Measurements from ENCODE around the gene NTRK3.
"Not testable (repeated sequence)": the region's sequence is repeated elsewhere in the genome, so short reads cannot be mapped to it uniquely, and the experiment has no call there.

NTRK3 gene

DNA sequence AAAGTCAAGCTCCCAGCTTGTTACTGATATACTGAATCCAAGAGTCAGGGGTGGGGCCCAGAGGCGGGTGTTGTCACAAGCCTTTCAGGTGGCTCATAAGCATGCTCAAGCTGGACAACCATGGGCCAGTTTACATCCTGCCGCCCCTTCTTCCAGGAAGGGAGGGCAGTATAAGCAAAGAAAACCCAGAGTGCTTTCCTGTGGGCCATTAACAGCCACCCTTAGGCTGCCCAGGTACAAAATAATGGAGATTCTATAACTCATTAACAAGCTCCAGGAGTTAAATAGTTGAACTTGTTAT, 183.2 kb downstream of the NTRK3 start:
- DNase-seq (ENCODE audit: low spot score) = no peak

DNA sequence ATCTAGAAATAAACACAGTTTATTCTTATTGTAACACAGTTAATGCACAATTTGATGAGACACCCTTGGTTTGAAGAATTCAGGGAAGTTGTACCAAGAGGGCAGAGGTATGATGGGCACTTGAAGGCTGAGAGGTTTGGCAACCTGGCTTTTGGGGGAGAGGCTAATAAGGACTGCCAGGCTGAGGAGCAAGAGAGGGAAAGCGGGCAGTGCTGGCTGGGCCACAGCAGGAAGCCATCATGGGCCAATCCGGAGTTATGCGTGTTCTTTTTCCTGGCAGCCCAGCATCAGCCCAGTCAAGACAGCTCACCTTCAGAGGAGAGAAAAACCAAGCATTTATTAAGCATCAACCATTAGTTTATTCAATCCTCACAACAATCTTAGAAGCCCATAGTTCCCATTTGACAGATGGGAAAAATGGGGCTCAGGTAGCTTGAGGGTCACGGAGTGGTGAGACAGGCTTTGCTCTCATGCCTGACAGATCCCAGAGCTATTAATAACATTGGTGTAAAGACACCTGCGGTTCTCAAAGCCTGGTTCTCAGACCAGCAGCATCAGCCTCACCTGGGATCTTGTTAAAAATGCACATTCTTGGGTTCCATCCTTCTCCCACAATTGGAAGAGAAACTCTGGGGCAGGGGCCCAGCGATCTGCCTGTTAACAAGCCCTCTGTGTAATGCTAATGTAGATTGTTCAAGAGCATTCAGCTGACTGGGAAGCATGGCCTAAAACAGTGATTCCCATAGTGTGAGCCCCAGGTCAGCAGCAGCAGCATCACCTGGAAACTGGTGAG, 183.7 kb downstream of the NTRK3 start:
- no peak for DNase-seq (ENCODE audit: low spot score)

DNA sequence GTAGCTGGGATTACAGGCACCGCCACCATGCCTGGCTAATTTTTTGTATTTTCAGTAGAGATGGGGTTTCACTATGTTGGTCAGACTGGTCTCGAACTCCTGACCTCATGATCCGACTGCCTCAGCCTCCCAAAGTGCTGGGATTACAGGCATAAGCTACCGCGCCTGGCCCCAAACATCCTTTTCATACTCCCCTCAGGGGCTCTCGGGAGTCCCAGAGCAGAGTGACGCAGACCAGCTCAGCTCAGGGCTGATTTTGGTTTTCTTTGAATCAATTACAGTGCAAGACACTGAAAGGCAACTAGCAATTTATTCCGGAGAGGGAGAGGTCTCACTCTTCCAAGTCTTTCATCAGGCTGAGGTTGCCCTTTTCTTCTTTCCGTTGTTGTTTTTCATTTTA, 184.4 kb downstream of the NTRK3 start:
- DNase-seq (ENCODE audit: low spot score) = not testable (repeated sequence)

DNA sequence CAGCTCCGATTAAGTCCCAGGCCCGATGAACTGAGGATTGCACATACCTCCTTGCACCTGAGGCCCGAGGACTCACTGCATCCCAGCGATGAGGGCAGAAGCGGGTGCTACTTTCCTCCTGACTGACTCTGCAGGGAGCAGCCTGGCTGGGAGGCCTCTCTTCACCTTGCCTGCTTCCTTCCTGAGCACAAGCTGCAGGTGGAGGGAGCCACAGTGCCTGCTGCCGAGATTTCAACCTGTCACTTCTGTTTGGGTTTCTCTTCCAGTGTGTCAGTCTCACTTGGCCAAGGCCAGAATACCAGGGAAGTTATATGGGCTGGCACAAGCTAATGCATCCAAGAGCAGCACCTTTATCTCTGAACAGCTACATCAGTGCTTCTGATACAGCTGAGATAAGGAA, 185.4 kb downstream of the NTRK3 start:
- DNase-seq (ENCODE audit: low spot score) = no peak

DNA sequence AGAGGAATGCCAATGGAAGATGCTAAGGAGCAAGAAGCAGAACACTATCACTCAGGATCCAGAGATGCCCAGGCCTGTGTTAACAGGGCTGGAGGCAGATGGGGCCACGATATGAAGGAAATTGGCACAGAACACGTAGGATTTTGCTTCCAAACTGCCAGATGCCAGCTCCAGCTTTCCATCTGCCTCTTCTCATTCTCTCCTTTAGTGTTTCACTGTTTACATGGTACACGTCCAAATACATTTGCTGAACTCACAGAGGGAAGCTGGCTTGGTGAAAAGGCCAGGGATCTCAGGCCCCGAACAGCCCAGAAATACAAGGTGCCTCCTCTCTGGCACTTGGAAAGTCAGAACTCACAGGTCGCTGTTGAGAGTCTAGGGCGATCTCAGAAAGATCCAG, 187.0 kb downstream of the NTRK3 start:
- no peak for DNase-seq (ENCODE audit: low spot score)

DNA sequence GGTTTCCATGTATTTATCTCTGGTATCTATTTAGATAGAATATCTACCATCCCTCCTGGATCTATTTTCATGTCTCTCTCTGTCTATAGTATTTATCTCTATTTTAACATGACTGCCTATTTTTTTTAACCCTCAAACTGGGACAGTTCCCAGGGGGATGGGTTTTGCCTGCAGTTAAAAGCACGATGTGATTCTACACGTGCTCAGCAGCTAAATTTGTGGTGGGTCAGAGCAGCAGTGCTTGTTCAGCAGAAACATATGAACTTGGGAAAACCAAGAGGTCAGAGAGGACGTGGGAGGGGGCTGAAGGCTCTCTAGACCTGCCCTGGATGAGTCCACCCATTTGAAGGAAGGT, 189.2 kb downstream of the NTRK3 start:
- DNase-seq (ENCODE audit: low spot score) = no peak

DNA sequence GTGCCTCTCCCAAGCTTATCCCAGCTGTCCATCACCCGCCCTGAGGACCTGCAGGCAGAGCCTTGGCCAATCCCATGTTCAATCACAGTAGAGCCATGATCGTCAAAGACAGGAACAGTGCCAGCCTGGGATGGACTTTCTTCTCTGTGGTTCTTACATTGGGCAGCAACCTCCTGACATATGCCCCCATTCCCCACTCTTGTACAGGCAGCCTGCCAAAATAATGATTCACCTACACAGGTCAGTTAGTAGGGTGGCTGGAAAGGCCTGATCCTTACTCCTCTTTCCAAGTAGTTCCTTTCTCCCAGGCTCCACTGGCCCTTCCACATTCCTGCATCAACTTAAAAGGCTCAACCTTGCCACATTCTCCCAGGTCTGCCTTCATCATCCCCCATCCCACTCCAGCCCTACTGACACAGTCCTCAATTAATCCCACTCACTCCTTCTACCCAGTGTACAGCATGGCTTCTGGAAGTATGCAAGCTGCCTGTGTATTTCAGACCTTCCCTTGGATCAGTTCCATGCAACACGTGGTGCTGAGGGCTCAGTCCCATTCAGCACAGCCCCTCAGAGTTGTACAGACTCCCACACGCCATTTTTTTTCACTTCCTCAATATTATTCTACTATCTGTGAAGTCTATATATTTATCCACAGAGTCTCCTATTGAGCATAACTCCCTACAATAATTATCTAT, 189.8 kb downstream of the NTRK3 start:
- DNase-seq (ENCODE audit: low spot score) = no peak

DNA sequence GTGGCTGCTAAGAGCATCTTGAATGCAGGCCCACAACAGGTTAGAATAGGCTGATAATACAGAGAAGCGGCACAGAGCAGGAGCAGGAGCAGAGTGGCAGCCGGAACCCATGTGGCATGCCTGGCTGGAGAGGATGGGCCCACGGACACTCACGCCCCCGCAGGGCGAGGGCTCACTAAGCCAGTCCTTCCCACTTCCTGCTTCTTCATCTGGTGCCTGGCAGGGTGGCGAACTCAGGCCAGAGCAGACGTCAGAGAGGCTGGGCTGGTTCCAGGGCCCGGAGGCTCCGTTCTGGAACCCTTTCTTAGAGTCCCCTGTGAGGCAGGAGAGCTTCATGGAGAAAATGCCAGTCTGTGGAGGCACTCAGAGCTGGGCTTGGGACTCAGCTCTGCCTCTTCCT, 195.1 kb downstream of the NTRK3 start:
- DNase-seq (ENCODE audit: low spot score) = no peak

DNA sequence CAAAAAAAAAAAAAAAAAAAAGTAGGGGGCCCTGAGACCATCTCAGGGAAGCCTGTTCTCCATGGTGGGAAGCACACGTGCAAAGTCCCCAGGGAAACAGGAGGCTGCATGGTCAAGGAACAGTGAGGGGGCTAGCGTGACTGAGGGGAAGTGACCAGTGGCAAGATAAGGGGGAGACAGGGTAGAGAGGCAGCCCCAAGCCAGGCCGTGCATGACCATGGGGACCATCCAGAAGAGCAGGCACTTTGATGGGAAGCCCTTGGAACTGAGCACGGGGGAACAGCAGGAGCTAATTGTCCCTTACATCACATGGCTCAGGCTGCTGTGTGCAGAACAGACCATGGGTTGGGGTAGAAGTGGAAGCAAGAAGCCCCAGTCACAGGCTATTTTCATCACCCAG, 196.2 kb downstream of the NTRK3 start:
- DNase-seq (ENCODE audit: low spot score) = no peak

DNA sequence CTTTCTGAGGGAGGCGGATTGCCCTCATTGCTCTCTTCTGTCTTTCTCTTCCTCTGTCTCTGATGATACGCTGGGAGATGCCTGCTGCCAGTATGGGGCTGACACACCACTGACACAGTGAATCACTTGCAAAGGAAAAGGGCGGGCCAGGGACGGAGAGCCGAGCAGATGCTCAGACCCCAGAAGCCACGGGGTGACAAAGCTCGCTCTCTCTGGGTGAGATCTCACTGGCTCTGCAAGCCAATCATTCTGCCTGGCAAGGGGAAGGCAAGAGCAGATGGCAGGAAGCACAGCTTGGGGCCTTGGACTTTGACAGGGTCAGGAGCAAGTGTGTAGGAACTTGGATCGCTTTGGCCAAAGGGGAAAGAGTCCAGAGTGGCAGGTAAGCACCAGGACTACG, 198.7 kb downstream of the NTRK3 start:
- DNase-seq (ENCODE audit: low spot score) = no peak

DNA sequence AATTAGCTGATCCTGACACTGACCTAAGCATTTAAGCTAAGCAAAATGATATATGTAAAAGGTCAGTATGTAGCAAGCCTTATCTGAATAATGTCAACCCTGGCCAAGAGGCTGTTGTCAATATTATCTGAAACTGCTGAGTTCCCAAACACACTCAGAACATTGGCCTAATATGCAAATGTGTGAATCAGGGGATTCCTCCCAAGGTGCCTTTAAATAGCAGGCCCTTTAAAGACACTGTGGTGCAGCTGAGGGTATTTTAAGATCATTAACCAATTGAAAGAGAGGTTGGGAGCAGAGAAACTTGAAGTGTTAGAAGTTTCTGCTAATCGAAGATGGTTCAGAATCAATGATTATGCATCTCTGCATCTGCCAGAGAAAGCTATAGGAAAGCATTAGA, 207.0 kb downstream of the NTRK3 start:
- no peak for DNase-seq (ENCODE audit: low spot score)

DNA sequence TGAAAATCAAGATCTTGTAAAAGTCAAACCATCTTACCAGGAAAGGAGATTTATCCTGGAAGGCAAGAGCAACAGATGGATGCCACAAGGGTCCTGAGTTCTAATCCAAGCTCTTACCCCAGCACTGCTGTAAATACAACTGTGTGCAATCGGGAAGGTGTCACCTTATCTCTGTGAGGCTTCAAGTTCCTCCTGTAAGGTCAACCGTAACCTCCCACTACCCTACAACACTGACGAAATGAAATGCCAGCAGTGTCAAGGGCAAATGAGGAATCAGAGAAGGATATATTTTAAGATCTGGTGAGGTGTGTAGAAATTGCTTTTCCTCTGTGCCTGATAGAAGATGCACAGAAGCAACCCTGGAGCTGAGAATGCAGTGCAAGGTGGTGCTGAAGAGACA, 207.8 kb downstream of the NTRK3 start:
- no peak for DNase-seq (ENCODE audit: low spot score)

DNA sequence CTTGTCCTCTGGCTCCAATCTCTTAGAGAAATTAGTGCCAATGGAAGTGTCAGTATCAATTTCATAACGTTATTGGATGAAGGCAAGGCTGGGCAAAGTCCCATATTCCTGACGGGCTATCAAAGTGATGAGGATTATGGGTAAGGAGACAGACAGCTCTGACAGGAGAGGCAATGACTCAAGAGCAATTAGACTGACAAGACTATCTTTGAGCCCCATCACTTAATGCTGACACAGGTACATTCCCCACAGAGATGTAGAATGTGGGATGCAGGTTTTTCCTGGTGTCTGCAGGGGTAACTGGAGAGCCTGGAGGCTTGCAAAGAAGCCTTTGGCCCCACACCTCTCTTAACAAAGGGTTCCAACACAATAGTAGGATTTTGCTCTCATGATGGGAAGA, 208.3 kb downstream of the NTRK3 start:
- DNase-seq (ENCODE audit: low spot score) = no peak

DNA sequence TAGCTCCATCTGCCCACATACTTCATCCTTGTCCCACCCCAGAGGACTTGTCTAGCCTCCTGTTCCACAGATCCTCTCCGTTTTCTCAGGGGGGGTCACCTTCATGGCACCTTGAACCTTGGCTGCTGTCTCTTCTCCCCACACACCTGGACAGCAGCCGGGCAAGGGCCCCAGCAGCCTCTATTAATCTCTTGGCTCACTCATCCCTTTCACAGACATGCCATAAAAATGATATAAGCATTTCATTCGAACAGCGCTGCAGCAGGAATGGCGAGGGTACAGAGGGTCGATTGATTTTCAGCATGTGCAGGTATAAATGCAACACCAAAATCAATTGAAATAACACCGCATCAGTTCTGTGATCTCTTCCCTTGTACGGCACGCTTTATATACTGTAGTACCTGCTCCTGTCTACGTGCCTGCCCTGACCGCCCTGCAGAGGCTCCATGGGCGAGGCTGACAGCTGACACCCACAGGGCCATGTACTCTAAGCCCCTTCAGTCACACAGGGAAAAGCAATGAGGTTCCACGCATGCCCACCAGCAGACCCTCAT, 209.9 kb downstream of the NTRK3 start:
- DNase-seq (ENCODE audit: low spot score) = no peak

DNA sequence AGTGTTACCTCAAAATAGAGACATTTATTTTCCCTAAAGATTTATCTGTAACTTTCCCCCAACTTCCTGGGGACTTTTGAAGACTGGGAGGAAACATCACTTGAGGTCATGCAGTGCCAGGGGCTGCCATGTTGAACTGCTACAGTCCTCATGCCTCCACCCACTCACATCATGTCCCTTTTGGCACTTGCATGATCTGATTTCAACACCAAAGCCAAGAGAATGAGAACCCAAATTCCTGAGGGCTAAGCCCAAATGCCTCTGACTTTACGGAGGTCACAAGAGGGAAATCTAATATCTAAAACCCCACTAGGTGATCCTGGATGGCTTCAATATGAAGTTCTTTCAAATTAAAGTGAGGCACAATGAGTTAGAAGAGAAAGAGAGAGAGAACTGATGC, 213.1 kb downstream of the NTRK3 start:
- DNase-seq (ENCODE audit: low spot score) = no peak

DNA sequence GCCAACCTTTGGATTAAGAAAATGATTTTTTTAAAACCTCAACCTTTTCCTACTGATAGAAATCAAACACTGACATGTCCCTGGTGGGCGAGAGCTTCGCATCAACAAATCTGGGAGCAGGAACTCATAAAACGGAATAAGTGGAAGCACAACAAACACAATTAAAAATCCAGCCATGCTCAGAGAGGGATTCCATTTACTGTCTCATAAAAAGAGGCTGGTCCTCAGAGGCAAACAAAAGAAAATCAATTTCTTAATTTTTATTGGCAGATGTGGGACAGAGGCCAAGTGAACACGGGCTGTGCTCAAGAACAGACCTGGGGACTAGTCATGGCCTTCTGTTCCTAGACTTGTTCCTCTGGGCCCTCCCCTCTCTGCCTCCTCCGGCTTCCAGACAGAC, 214.5 kb downstream of the NTRK3 start:
- DNase-seq (ENCODE audit: low spot score) = no peak

DNA sequence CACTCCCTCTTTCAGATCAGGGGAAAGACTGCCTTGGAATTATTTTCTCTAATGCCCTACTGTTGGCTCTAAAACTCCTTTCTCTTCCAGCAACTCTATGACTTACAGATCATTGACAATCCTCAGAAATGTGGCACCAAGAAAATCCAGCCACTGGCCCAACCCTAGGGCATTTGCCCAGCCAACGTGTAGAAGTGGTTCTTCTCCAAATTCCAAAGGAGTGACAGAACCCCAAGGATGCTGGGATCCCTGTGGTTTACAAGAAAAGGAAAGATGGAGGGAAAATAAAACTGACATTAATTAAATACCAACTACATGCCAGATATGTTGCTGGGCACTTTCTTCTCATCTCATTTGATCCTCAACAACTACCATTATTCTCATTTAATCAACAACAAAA, 216.0 kb downstream of the NTRK3 start:
- DNase-seq (ENCODE audit: low spot score) = no peak

DNA sequence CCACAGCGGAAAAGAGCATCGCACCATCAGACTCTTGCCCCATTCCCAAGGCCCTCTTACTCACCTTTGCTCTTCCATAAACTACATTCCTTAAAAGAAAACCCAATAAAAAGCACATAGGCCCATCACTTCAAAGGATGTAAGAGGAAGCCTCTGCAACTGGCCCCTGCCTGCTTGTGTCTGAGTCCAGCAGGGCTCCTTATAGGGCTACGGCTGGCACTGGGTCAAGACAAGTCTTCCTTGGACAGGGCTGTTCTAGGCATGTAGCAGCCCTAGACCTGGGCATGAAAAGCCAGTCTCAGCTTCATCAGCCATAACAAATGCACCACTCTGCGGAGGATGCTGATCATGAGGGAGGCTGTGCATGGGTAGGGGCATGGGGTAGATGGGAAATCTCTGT, 218.3 kb downstream of the NTRK3 start:
- DNase-seq (ENCODE audit: low spot score) = no peak

DNA sequence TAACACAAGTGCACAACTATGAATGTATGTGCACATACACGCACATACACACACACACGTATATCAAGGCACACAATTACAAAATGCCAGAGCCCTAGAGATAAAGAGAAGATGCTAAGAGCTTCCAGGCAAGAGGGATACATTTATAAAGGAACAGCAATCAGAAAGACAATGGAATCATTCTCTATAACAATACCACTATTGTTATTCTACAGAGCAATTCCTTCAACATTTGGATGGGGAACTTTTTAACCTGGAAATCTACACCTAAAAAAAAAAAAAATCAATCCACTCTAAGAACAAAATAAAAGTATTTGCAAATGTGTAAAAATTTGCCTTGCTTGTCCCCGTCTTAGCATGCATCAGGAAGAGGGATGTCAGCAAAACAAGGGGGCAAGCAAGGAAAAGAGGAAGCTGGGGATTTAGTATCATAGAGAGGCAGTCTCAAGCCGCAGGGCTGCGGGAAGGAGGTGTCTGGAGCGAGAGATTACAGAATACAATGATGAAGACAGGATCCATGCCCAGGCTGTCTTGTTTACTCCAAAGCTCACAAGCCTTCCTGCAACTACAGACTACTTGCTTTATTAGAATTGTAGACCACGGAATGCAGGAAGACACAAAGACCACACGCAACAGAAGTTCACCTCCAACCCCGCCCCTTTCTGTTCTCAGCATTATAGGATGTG, 220.2 kb downstream of the NTRK3 start:
- DNase-seq (ENCODE audit: low spot score) = no peak

DNA sequence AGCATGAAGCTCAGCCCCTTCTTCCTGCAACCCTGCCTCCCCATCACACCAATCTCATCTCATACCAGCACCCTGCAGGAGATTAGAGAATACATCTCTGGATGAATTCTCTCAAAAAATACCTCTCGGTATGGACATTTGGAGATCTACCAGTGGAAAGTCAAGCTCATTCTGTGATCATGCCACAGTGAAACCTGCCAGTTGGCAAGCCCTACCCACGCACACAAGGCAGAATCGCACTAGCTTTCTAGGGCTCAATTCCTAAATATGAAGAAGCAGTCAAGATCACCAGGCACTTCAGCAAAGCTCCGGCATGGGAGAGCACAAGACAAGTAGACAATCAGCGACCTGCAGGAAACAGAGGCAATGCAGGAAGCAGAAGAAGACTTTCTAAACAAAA, 221.2 kb downstream of the NTRK3 start:
- no peak for DNase-seq (ENCODE audit: low spot score)

DNA sequence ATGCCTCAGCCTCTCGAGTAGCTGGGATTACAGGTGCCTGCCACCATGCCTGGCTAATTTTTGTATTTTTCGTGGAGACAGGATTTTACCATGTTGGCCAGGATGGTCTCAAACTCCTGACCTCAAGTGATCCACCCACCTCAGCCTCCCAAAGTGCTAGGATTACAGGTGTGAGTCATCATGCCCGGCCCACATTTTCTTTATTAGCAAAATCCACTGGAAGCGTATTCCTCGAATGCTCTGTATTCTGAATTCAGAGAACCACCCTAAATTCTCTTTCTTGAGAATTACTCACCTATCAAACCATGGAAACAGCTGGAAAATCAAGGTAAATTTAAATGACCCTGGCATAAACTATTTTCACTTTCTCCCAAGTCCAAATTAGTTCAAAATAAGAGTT, 223.1 kb downstream of the NTRK3 start:
- DNase-seq (ENCODE audit: low spot score) = not testable (repeated sequence)

DNA sequence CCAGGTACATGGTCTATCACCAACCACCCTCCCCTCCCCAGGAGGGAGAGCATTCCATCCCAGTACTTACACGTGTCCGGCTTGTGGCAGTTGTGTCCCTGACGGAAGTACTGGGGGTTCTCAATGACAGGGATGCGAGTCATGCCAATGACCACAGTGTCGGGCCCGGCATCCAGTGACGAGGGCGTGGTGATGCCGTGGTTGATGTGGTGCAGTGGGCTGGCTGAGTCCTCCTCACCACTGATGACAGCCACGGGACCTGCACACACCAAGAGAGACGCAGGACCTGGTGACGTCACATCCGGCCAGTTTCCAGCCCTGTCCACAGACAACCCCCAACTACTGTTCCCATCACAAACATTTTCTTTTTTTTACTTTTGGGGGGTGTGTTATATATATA, 223.8 kb downstream of the NTRK3 start:
- no peak for DNase-seq (ENCODE audit: low spot score)

DNA sequence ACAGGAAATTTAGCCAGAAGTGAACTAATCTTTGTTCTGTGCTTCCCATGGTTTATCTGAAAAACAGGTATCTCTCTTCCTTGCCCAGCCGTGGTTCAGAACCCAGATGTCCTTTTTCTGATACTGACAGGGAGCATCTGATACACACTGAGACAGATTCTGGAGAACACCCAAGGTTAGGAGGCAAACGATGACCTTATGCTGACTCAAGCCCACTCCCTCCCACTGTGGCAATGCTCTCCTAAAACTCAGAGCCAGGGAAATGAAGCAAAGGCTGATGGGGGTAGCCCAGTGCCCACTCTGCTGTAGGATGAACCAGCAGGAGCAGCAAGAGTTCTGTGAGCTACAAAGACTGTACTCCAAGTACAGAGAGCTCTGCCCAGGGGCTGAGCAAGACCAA, 225.1 kb downstream of the NTRK3 start:
- DNase-seq (ENCODE audit: low spot score) = no peak
